Panc1 (cell line): Measurements from ENCODE around the gene HIPK4.

Experiments
- POLR2AphosphoS5 ChIP-seq: IDR thresholded peaks from 2 replicates; pipeline ENCODE4 v1.6.1; 2012; ENCODE audit warnings: mild to moderate bottlenecking, low read depth, low read length, moderate library complexity
- REST ChIP-seq, 2 experiments: IDR thresholded peaks; 2 replicates each; pipeline ENCODE4 v1.6.1; 2011 to 2012; ENCODE audit warnings: low read depth in 2 of 2, control low read depth in 1 of 2, low read length in 1 of 2, mild to moderate bottlenecking in 1 of 2, moderate library complexity in 1 of 2; ENCODE audit not compliant: insufficient read depth in 1 of 2
- SIN3A ChIP-seq: IDR thresholded peaks from 2 replicates; pipeline ENCODE4 v1.6.1; 2012; ENCODE audit warnings: low read depth, mild to moderate bottlenecking, low read length, moderate library complexity, borderline replicate concordance; ENCODE audit not compliant: insufficient read depth
- TCF7L2 ChIP-seq: IDR thresholded peaks from 2 replicates; pipeline ENCODE4 v1.6.1; 2011; ENCODE audit warnings: mild to moderate bottlenecking, low read depth, low read length, inconsistent platforms
- TF ChIP-seq, protein P1 (sequence below): fragments of 450-650 bp; IDR thresholded peaks from 2 replicates; pipeline ENCODE4 v1.5.1; 2017; ENCODE audit warnings: mild to moderate bottlenecking

DNA sequence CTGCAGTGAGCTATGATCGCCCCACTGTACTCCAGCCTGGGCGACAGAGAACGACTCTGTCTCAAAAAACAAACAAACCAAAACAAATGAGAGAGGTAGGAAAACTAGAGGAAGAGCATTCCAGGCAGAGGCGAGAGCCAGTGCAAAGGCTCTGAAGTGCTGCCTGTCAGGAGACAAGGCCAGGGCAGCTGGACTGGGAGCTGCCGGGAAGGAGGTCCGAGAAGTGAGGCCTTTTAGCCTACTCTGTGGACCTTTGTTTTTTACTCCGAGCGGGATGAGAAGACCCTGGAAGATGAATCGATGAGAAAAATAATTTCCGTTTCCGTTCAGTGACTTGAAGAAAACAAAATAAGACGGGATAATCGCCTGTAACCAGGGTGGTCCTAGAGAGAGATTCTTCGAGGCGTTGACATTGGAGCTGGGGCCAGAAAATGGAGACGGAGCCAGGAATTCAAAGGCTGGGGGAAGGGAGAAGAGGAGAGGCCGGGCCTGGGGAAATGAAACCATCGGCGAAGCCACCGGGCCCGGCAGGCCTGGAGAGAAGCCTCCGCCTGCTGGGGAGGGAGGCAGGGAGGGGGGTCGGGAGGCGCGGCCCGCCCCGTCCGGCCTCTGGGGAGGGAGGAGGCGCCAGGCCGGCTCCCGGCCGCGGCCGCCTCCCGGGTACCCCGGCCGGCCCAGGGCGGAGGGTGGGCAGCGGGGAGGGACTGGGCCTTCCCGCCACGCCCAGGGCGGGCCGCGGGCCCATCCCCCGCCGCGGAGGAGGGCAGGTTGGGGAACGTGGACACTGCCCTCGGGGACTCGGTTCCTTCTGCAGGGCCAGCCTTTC, 43.6 kb upstream of the HIPK4 start:
- TF ChIP-seq SIN3A (0 out of 2 replicates have a peak, but pooled peaks have one; percentile 49), REST (IDR thresholded peaks at IDR 0.05; ENCODE audit: insufficient read depth in 1 of 2, low read depth in 2 of 2, low read length in 1 of 2) (no peak), POLR2AphosphoS5 (peak; percentile 69), TCF7L2 (no peak)
- TF ChIP-seq, protein P1, sequence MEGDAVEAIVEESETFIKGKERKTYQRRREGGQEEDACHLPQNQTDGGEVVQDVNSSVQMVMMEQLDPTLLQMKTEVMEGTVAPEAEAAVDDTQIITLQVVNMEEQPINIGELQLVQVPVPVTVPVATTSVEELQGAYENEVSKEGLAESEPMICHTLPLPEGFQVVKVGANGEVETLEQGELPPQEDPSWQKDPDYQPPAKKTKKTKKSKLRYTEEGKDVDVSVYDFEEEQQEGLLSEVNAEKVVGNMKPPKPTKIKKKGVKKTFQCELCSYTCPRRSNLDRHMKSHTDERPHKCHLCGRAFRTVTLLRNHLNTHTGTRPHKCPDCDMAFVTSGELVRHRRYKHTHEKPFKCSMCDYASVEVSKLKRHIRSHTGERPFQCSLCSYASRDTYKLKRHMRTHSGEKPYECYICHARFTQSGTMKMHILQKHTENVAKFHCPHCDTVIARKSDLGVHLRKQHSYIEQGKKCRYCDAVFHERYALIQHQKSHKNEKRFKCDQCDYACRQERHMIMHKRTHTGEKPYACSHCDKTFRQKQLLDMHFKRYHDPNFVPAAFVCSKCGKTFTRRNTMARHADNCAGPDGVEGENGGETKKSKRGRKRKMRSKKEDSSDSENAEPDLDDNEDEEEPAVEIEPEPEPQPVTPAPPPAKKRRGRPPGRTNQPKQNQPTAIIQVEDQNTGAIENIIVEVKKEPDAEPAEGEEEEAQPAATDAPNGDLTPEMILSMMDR = no peak
